ENCODE results near the gene NPC1L1.
"Not testable (repeated sequence)": the region's sequence is repeated elsewhere in the genome, so short reads cannot be mapped to it uniquely, and the experiment has no call there.

Gene NPC1L1

DNA sequence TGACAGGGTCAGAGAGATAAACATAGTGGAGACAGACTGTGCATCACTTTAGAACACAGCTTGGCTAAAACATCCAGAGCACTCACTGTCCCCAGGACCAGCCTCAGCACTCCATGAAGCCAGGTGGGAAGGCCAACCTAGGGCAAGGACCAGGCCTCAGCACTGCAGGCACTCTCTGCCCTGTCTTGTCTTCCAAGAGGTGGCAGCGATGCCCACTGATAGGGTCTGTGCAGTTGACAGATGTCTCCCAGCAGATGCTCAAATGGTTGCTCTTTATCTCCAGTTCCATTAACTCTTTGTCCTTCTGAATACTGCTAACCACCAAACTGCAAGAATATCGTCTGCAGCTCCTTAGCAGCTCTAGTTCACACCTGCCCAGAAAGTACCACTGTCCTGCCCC lies 23.5 kb upstream of the NPC1L1 start:
- Histone ChIP-seq H3K27ac (ENCODE audit: low read depth, low read length) (no peak overlapping the region), H3K4me3 (ENCODE audit: low read length) (no peak overlapping the region), H3K36me3 (ENCODE audit: control insufficient read depth, low read length) (peaks cover 55% of the 10 kb centered on the region), H3K9me3 (ENCODE audit: control insufficient read depth, insufficient read depth, low read length) (no peaks in the 10 kb centered on the region), H3K79me2 (ENCODE audit: control insufficient read depth, low read length) (peaks cover 12% of the 10 kb centered on the region), H3K4me1 (ENCODE audit: control insufficient read depth, low read length) (no peaks in the 10 kb centered on the region), H3K27me3 (ENCODE audit: control insufficient read depth, low read length) (no peaks in the 10 kb centered on the region), H3K9me2 (replicated peaks; ENCODE audit: control insufficient read depth, low read length) (no peaks in the 10 kb centered on the region), H3F3A (ENCODE audit: control insufficient read depth, insufficient read depth) (peaks cover 12% of the 10 kb centered on the region), H4K20me1 (ENCODE audit: control insufficient read depth, insufficient read depth, low read depth, low read length) (peaks cover 14% of the 10 kb centered on the region), H3K4me2 (ENCODE audit: low read length) (no peak overlapping the region)
- TF ChIP-seq CTCF (IDR thresholded peaks at IDR 0.05; ENCODE audit: low read depth, low read length, poor library complexity, severe bottlenecking), result no peak
- TF ChIP-seq EZH2phosphoT487 (IDR thresholded peaks at IDR 0.05; ENCODE audit: borderline replicate concordance, low read length), result no peak

DNA sequence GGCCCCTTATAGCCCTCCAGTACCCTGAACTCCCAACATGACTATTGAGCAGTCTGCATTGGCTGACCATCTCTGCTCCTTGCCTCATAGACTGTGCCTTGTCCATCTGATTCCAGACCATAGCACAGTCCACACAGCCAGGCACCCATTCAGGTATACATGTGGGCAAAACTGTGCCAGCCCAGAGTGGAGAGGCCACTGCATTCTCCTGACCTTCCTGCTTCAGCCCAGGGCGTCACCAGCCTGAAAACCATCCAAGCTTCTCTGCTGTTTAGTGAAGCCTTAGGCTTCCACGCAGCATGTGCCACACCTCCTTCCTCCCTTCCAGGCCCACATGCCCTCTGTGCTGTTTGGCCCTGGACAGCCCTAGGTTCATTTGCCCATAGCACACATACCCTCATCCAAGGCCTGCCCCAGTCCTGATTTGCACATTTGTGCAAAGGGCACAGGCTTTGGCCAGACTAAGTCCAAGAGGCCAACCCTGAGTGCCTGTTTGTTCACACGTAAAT lies 22.1 kb upstream of the NPC1L1 start:
- TF ChIP-seq EZH2phosphoT487 (IDR thresholded peaks at IDR 0.05; ENCODE audit: borderline replicate concordance, low read length), result no peak
- no peak for TF ChIP-seq CTCF (IDR thresholded peaks at IDR 0.05; ENCODE audit: low read depth, low read length, poor library complexity, severe bottlenecking)

GRCh38 chr7:44562622-44562962 lies 21.5 kb upstream of the NPC1L1 start:
- H3K36me3 ChIP-seq (ENCODE audit: control insufficient read depth, low read length), result peaks cover 35% of the 10 kb centered on the region
- H4K20me1 ChIP-seq (ENCODE audit: control insufficient read depth, insufficient read depth, low read depth, low read length), result peaks cover 14% of the 10 kb centered on the region
- H3K27me3 ChIP-seq (ENCODE audit: control insufficient read depth, low read length); H3K79me2 ChIP-seq (ENCODE audit: control insufficient read depth, low read length); H3K9me2 ChIP-seq (replicated peaks; ENCODE audit: control insufficient read depth, low read length); H3K4me2 ChIP-seq (ENCODE audit: low read length); H3K27ac ChIP-seq (ENCODE audit: low read depth, low read length); H3K9me3 ChIP-seq (ENCODE audit: control insufficient read depth, insufficient read depth, low read length); H3K4me1 ChIP-seq (ENCODE audit: control insufficient read depth, low read length); H3K4me3 ChIP-seq (ENCODE audit: low read length): not testable (repeated sequence)
- H3F3A ChIP-seq (ENCODE audit: control insufficient read depth, insufficient read depth), result peaks cover 12% of the 10 kb centered on the region

More for the DNA sequence above, 22.1 kb upstream of the NPC1L1 start:
- H3K9me2 ChIP-seq (replicated peaks; ENCODE audit: control insufficient read depth, low read length), result no peaks in the 10 kb centered on the region
- peaks cover 10% of the 10 kb centered on the region for H3K79me2 ChIP-seq (ENCODE audit: control insufficient read depth, low read length)
- peaks cover 14% of the 10 kb centered on the region for H4K20me1 ChIP-seq (ENCODE audit: control insufficient read depth, insufficient read depth, low read depth, low read length)
- H3K27ac ChIP-seq (ENCODE audit: low read depth, low read length), result no peak overlapping the region
- no peak overlapping the region for H3K4me3 ChIP-seq (ENCODE audit: low read length)
- no peaks in the 10 kb centered on the region for H3K4me1 ChIP-seq (ENCODE audit: control insufficient read depth, low read length)
- H3K36me3 ChIP-seq (ENCODE audit: control insufficient read depth, low read length), result peaks cover 41% of the 10 kb centered on the region
- H3K9me3 ChIP-seq (ENCODE audit: control insufficient read depth, insufficient read depth, low read length), result no peaks in the 10 kb centered on the region
- H3K27me3 ChIP-seq (ENCODE audit: control insufficient read depth, low read length), result no peaks in the 10 kb centered on the region
- peaks cover 12% of the 10 kb centered on the region for H3F3A ChIP-seq (ENCODE audit: control insufficient read depth, insufficient read depth)
- H3K4me2 ChIP-seq (ENCODE audit: low read length), result no peak overlapping the region

DNA sequence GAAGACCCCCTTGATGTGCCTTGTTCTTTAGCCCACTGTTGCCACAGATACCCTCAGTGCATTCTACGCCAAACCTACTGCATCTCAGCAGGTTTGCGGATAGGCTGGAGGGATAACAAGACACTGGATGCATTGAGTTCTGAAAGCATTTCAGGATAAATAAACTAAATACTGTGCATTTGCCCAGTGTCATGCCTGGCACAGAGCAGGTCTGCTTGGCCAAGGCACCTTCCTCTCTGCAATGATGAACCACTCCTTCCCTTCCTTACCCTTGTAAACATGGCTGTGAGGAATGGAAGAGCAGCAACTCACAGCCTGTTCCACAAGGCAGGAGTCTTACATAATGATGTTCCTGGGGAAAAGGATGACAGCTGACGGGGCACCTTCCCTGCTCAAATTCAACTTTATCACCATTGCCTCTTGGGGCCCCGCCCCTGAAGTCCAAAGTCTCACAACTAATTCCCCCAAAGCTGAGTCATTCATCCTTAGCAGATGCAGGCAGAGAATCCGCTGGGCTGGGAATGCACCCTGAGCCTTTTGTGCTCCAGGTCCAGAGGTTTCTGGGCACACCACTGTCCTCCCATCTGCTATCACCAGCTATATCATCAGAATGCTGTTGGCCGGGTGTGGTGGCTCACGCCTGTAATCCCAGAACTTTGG lies 21.0 kb upstream of the NPC1L1 start:
- Histone ChIP-seq H3K4me1 (ENCODE audit: control insufficient read depth, low read length) (no peaks in the 10 kb centered on the region), H3K4me2 (ENCODE audit: low read length) (no peak overlapping the region), H4K20me1 (ENCODE audit: control insufficient read depth, insufficient read depth, low read depth, low read length) (peaks cover 14% of the 10 kb centered on the region), H3K36me3 (ENCODE audit: control insufficient read depth, low read length) (peaks cover 30% of the 10 kb centered on the region), H3K9me2 (replicated peaks; ENCODE audit: control insufficient read depth, low read length) (no peaks in the 10 kb centered on the region), H3K79me2 (ENCODE audit: control insufficient read depth, low read length) (peaks cover 10% of the 10 kb centered on the region), H3K9me3 (ENCODE audit: control insufficient read depth, insufficient read depth, low read length) (no peaks in the 10 kb centered on the region), H3F3A (ENCODE audit: control insufficient read depth, insufficient read depth) (peaks cover 10% of the 10 kb centered on the region), H3K27ac (ENCODE audit: low read depth, low read length) (no peak overlapping the region), H3K4me3 (ENCODE audit: low read length) (no peak overlapping the region), H3K27me3 (ENCODE audit: control insufficient read depth, low read length) (0 out of 2 replicates have a peak, but pooled peaks cover 3% of the 10 kb centered on the region)
- TF ChIP-seq CTCF (IDR thresholded peaks at IDR 0.05; ENCODE audit: low read depth, low read length, poor library complexity, severe bottlenecking) (no peak), EZH2phosphoT487 (IDR thresholded peaks at IDR 0.05; ENCODE audit: borderline replicate concordance, low read length) (no peak)

Measured in DOHH2 (cell line).